Uterus (tissue), 2 donors: ENCODE data around the gene CCDC40.

Experiments
- CTCF ChIP-seq, 4 experiments: fragments of 200-600 bp in 2 of 4; fragments of 450-650 bp in 2 of 4; sonication (generic) in 2 of 4; IDR thresholded peaks; one replicate each; pipeline ENCODE4 v1.5.1; 2016 to 2019; ENCODE audit warnings: antibody characterized with exemption in 4 of 4, mild to moderate bottlenecking in 2 of 4, moderate library complexity in 1 of 4
- POLR2A ChIP-seq, 2 donors: fragments of 450-650 bp; IDR thresholded peaks; one replicate each; pipeline ENCODE4 v1.6.1; 2016; ENCODE audit warnings: antibody characterized with exemption in 2 of 2, mild to moderate bottlenecking in 1 of 2, moderate library complexity in 1 of 2

GRCh38 chr17:80111702-80112470 is 75.4 kb downstream of the CCDC40 start:
- TF ChIP-seq CTCF (IDR thresholded peaks at IDR 0.05): no peak
- no peak for TF ChIP-seq POLR2A (IDR thresholded peaks at IDR 0.05)
